Activated CD4-positive, alpha-beta memory T cell treated with anti-CD3 and anti-CD28 coated beads, Interleukin-2, amount 10 ng/mL, durations not matched to agents 7 days and 5 days (primary cell): Measurements from ENCODE around the gene RGS9. TPM values are rescaled to one million over a fixed set of nuclear protein-coding genes. Genes with fewer than 3 reads are reported as not detected.

Source experiments
- CTCF ChIA-PET: fragments of 350-600 bp; sonication (Branson Sonifier 250); formaldehyde crosslinking; loops from one replicate; lab custom pipeline; 2021; ENCODE audit warnings: antibody characterized with exemption, inconsistent platforms; lab: Charles Lee
- POLR2A ChIA-PET: fragments of 350-600 bp; sonication (Branson Sonifier 250); formaldehyde crosslinking; loops from one replicate; lab custom pipeline; 2021; ENCODE audit warnings: antibody characterized with exemption; lab: Charles Lee
- DNase-seq: peaks from one replicate; pipeline ENCODE4 v3.0.0-alpha.2; 2020
- H3K27ac Mint-ChIP-seq: one replicate; pipeline ENCODE4 v1.8.0; 2021; ENCODE audit warnings: mild to moderate bottlenecking, mixed read lengths
- H3K27me3 Mint-ChIP-seq: one replicate; pipeline ENCODE4 v1.8.0; 2021; ENCODE audit warnings: mixed read lengths
- H3K36me3 Mint-ChIP-seq: one replicate; pipeline ENCODE4 v1.8.0; 2021; ENCODE audit warnings: low read depth, mixed read lengths
- H3K4me1 Mint-ChIP-seq: one replicate; pipeline ENCODE4 v1.8.0; 2021; ENCODE audit warnings: mixed read lengths
- H3K4me3 Mint-ChIP-seq: one replicate; pipeline ENCODE4 v1.8.0; 2021; ENCODE audit warnings: mild to moderate bottlenecking, mixed read lengths
- H3K9me3 Mint-ChIP-seq: one replicate; pipeline ENCODE4 v1.8.0; 2021; ENCODE audit warnings: mixed read lengths
- total RNA-seq, 2 experiments: library from RNA; stranded (reverse); gene quantifications; one replicate each; pipeline ENCODE4 v1.2.3, GENCODE V29; 2021

The RGS9 gene
- total RNA-seq, 2 experiments from 2014 or later: 30.4 to 31.2 TPM

DNA sequence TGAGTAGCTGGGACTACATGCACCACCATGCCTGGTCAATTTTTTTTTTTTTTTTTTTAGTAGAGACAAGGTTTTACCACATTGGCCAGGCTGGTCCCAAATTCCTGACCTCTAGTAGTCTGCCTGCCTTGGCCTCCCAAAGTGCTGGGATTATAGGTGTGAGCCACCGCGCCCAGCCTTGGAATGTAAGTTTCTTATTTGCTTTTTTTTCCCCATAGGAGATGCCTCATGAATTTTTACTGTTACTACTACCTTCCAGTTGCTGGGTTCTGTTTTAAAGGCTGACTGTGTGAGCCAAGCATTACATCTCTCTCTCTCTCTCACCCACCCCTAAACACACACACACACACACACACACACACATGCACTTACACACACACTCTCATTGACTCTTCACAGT lies 112.6 kb downstream of the RGS9 start:
- no peaks in the 10 kb centered on the region for H3K36me3 Mint-ChIP-seq
- DNase-seq: no peak
- H3K4me3 Mint-ChIP-seq: no peak overlapping the region
- H3K27ac Mint-ChIP-seq: no peak overlapping the region
- ChIA-PET POLR2A (no interaction called here), CTCF (interaction anchor here (0.7 to 1.1 kb wide), 2 partner anchors 18 to 290 kb away, joined by 3 read pairs; no protein-coding TSS in a partner anchor)
- H3K9me3 Mint-ChIP-seq: no peaks in the 10 kb centered on the region
- H3K27me3 Mint-ChIP-seq: peaks cover 62% of the 10 kb centered on the region
- H3K4me1 Mint-ChIP-seq: no peaks in the 10 kb centered on the region

DNA sequence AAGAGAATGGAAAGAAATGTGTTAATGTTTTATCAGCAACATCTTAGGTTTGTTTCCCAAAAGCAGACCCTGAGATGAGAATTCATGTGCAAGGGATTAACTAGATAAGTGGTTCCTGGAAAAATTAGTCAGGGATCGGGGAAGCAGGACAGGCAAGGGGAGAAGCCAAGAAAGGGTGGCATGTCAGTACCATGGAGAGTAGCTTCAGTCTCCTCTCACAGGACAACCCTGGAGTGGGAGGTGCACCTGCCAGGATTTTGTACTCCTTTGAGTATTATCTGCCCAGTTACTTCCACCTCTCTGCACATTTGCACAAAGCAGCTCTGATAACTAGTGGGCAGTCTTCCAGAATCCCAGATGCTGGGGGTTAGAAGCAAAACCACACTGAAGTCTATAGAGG lies 117.0 kb downstream of the RGS9 start:
- CTCF ChIA-PET: interaction anchor here (1.1 kb wide), 1 partner anchor 41 kb away, joined by 3 read pairs; no protein-coding TSS in a partner anchor
- Mint-ChIP-seq H3K27me3 (peaks cover 39% of the 10 kb centered on the region), H3K36me3 (no peaks in the 10 kb centered on the region), H3K4me3 (no peak overlapping the region), H3K27ac (no peak overlapping the region), H3K4me1 (no peaks in the 10 kb centered on the region), H3K9me3 (peaks cover 6% of the 10 kb centered on the region)
- POLR2A ChIA-PET: no interaction called here
- no peak for DNase-seq

DNA sequence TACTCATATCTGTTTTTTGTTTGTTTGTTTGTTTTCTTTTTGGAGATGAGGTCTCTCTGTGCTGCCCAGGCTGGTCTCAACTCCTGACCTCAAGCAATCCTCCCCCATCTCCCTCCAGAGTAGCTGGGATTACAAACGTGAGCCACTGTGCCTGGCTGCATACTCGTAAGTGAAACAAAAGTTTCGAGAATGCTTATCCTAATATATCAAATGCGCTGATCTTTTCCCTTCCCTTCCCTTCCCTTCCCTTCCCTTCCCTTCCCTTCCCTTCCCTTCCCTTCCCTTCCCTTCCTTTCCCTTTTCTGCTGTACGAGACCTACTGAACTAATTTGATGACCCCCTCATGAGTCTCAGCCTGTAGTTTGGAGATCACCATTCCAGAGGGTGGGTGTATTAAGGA lies 122.1 kb downstream of the RGS9 start:
- no peaks in the 10 kb centered on the region for H3K36me3 Mint-ChIP-seq
- no peak for DNase-seq
- POLR2A ChIA-PET: no interaction called here
- CTCF ChIA-PET: no interaction called here
- H3K4me3 Mint-ChIP-seq: no peak overlapping the region
- H3K27ac Mint-ChIP-seq: no peak overlapping the region
- peaks cover 29% of the 10 kb centered on the region for H3K4me1 Mint-ChIP-seq
- H3K9me3 Mint-ChIP-seq: peaks cover 6% of the 10 kb centered on the region
- H3K27me3 Mint-ChIP-seq: peaks cover 10% of the 10 kb centered on the region

DNA sequence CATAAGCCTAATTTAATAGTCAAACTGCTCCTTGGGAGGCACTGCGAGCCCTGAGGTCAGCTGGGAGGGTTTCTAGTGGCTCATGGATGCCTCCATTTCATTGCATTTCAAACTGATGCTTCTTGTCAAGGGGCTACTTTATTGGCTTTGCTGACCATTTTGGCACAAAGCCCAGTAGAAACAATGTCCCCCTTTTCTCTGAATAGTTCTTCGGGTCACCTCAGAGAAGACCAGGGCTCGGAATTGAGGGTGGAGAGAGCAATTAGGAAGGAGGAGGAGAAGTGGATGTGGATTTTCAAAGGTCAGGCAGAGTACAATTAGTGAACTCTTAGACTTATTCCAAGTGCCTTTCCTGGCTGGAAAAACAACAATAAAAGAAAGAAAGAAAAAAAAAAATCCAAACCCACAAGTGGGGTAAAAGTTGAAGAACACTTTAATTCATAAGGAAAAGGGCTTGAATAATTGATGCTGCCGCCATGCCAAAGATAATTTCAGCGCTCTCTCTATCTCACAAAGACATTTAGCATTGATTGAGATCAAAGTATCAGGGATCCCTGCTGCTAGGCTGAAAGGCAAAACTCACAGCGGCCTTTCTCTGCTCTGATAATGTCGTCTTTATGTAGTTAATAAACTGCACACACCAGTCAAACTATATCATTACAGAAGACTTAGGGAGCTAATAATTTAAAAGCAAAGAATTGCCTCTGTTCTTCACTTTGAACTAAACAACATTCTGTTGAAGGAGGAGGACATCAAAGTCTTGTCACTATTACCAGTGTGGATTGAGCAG lies 122.7 kb downstream of the RGS9 start:
- no peak overlapping the region for H3K4me3 Mint-ChIP-seq
- peaks cover 7% of the 10 kb centered on the region for H3K27me3 Mint-ChIP-seq
- no peaks in the 10 kb centered on the region for H3K36me3 Mint-ChIP-seq
- peaks cover 32% of the 10 kb centered on the region for H3K4me1 Mint-ChIP-seq
- ChIA-PET POLR2A (no interaction called here), CTCF (interaction anchor here (1.6 kb wide), 1 partner anchor 28 kb away, joined by 5 read pairs; no protein-coding TSS in a partner anchor)
- no peak overlapping the region for H3K27ac Mint-ChIP-seq
- peaks cover 6% of the 10 kb centered on the region for H3K9me3 Mint-ChIP-seq
- no peak for DNase-seq

DNA sequence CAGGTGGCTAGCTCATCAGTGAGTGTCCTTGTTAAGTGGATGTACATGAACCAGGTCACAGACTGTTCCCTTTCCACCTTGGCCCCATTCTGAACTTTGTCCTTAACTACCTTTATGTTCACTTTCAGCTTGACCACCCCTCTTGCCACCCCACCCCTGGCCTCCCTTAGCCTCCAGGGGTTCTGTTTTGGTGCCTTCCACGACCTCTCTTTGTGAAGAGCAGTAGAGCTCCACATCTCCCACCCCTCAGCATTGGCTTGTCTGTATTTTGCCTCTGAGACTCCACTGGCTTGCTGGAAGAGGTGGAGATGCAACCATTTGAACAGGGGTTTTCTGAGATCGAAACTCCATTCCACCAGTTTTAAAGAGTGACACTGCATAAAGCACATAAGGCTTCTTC lies 123.5 kb downstream of the RGS9 start:
- H3K27ac Mint-ChIP-seq: no peak overlapping the region

DNA sequence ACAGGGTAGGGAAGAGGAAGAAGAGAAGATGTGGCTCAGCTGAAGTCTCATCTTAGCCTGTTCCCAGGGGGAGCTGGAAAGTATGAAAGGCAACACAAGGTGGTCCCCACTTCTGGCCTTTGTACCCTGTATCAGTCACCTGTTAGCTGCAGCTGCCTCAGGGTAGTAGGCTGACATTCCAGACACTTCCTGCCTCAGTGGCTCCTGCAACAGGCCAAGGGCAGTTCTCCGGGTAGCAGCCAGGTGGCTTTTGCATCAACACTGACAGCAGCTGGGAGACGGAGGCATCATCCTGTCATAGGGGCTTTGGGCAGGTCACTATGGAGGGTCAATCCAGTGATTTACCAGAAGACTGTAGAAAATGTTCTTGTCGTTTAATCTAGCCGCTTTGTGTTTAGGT lies 124.0 kb downstream of the RGS9 start:
- H3K9me3 Mint-ChIP-seq: peaks cover 10% of the 10 kb centered on the region
- peaks cover 7% of the 10 kb centered on the region for H3K27me3 Mint-ChIP-seq
- peaks cover 44% of the 10 kb centered on the region for H3K4me1 Mint-ChIP-seq
- no peak for DNase-seq
- ChIA-PET CTCF (interaction anchor here (1.0 to 1.6 kb wide), 2 partner anchors 29 to 32 kb away, joined by 3 to 5 read pairs; no protein-coding TSS in a partner anchor), POLR2A (interaction anchor here (1.7 kb wide), 1 partner anchor 32 kb away, joined by 7 read pairs; no protein-coding TSS in a partner anchor)
- peaks cover 2% of the 10 kb centered on the region for H3K36me3 Mint-ChIP-seq
- no peak overlapping the region for H3K4me3 Mint-ChIP-seq
- no peak overlapping the region for H3K27ac Mint-ChIP-seq

More for the DNA sequence above, 123.5 kb downstream of the RGS9 start:
- ChIA-PET CTCF (interaction anchor here (1.6 kb wide), 1 partner anchor 29 kb away, joined by 5 read pairs; no protein-coding TSS in a partner anchor), POLR2A (no interaction called here)
- no peak overlapping the region for H3K4me3 Mint-ChIP-seq
- DNase-seq: no peak
- peaks cover 39% of the 10 kb centered on the region for H3K4me1 Mint-ChIP-seq
- peaks cover 8% of the 10 kb centered on the region for H3K9me3 Mint-ChIP-seq
- H3K36me3 Mint-ChIP-seq: peaks cover under 1% of the 10 kb centered on the region
- H3K27me3 Mint-ChIP-seq: peaks cover 7% of the 10 kb centered on the region

DNA sequence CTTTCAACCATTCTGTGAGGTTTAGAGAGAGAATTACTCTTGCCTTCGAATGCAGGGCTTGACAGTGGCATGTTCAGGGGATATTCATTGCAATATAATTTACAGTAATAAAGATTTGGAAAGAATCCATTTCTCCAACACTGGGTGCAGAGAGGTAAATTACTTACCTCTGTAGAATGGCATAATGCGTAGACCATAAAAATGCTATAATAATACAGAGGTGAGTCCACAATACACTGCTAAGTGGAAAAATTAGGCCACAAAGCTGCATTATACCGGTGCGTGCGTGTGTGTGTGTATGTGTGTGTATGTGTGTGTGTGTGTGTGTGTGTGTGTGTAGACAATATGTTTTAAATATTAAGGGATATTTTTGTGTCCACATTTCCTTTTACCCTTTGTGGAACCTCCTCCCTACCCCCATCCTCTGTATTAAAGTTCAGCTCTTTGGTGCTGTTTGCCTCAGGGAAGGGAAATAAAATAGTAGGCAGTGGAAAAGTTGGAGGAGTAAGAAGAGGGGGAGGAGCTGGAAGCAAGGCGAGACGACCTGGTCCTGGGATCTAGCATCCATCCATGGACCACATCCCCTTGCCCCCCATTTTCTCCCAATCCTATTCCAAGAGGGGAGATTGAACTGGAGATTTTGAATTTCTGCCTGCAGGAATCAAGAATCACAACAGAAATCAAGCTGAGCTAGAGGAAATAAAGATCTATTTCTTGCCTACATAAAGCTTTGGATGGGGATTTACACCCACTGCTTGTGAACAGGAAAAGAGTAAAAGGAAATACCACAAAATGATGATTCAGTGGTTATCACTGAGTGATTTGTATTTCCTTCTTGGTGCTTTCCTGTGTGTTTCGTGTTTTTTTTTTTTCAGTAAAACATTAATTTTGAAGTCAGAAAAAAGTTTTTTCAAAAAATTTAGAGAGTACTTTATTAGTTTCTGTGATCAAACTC lies 124.8 kb downstream of the RGS9 start:
- DNase-seq: no peak
- Mint-ChIP-seq H3K36me3 (peaks cover 5% of the 10 kb centered on the region), H3K27me3 (peaks cover 7% of the 10 kb centered on the region), H3K4me1 (peaks cover 44% of the 10 kb centered on the region), H3K27ac (peak overlapping the region; percentile 14), H3K9me3 (peaks cover 8% of the 10 kb centered on the region), H3K4me3 (no peak overlapping the region)
- CTCF ChIA-PET: interaction anchor here (0.7 to 2.3 kb wide), 5 partner anchors 30 to 903 kb away, joined by 3 to 8 read pairs (median 4); no protein-coding TSS in a partner anchor
- POLR2A ChIA-PET: interaction anchor here (1.0 to 1.7 kb wide), 2 partner anchors 29 to 33 kb away, joined by 4 to 7 read pairs; no protein-coding TSS in a partner anchor

DNA sequence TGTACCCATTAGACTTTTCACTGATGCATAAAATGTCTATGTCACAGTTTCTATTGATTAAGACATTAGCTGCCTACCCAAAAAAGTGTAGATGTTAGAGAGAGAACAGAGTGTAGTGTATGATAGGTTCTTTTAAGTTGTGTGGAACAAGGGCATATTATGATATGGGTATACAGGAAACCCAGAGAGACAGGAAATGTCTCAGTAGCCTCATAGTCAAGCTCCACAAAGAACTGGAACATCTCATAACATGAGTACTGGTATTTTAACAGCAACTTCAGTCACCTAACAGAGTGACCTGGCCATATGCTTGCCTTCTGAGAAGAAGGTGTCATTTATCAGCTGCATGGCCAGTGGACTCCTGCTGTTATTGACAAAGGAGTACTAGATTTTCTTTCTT lies 128.1 kb downstream of the RGS9 start:
- Mint-ChIP-seq H3K4me3 (no peak overlapping the region), H3K27ac (peak overlapping the region; percentile 31), H3K9me3 (peaks cover 6% of the 10 kb centered on the region), H3K36me3 (peaks cover 5% of the 10 kb centered on the region), H3K4me1 (peaks cover 44% of the 10 kb centered on the region), H3K27me3 (peaks cover 2% of the 10 kb centered on the region)
- POLR2A ChIA-PET: no interaction called here
- CTCF ChIA-PET: interaction anchor here (0.9 kb wide), 1 partner anchor 33 kb away, joined by 3 read pairs; no protein-coding TSS in a partner anchor
- DNase-seq: no peak

DNA sequence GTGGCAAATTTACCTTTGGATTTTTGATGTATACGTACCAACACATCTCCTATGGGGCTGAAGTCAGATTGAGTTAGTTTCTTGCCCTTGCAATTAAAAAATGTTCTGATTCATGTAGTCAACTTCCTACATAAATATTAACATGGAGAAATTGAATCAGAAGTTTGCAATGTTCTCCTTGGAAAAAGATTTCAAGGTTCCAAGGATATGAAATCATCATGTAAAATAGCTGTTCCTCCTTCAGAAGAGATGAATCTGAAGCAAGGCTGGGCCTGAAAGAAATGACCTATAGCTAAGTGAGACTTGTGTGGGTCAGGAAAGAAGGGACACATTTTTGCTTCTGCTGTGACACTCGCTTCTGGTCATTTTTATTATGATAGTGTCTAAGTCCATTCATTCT lies 131.7 kb downstream of the RGS9 start:
- Mint-ChIP-seq H3K27me3 (no peaks in the 10 kb centered on the region), H3K4me1 (peaks cover 16% of the 10 kb centered on the region), H3K9me3 (peaks cover 6% of the 10 kb centered on the region), H3K27ac (no peak overlapping the region), H3K4me3 (no peak overlapping the region), H3K36me3 (peaks cover 5% of the 10 kb centered on the region)
- ChIA-PET POLR2A (interaction anchor here (0.7 kb wide), 1 partner anchor 38 kb away, joined by 3 read pairs; no protein-coding TSS in a partner anchor), CTCF (interaction anchor here (1.1 to 1.4 kb wide), 2 partner anchors 9 to 37 kb away, joined by 3 to 5 read pairs; no protein-coding TSS in a partner anchor)
- DNase-seq: no peak

DNA sequence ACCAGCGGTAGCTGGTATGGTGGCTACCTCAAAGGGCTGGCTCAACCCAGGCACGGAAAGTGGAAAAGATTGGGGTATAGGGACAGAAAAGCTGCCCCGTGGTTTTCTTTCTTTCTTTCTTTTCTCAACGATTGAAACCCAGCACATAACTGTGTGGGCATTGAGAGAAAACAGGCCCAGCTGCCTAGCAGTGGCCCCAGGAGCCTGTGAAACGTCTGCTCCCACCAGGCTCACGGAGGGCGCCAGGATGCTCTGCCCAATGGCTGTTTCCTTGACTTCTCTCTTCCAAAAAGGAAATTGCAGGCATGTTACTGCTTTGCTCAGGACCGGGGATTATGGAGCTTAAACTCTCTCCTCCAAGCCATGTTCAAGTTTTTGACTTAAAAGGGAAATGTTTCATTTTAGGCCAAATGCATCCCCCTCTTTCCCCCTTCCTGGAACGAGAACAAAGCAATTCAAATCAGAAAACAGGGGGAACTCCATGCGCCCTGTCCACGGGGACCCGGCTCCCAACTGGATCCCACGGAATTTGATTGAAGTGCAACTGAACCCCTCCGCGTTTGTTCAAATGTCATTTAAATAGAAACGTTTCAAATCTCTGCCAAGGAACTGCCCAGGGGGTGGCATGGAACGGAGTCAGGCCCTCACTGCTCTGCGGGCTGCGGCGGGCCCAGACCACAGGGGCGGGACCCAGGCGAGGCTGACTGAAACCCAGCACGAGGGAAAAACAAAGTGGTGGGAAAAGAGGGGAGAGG lies 133.5 kb downstream of the RGS9 start:
- H3K9me3 Mint-ChIP-seq: peaks cover 3% of the 10 kb centered on the region

DNA sequence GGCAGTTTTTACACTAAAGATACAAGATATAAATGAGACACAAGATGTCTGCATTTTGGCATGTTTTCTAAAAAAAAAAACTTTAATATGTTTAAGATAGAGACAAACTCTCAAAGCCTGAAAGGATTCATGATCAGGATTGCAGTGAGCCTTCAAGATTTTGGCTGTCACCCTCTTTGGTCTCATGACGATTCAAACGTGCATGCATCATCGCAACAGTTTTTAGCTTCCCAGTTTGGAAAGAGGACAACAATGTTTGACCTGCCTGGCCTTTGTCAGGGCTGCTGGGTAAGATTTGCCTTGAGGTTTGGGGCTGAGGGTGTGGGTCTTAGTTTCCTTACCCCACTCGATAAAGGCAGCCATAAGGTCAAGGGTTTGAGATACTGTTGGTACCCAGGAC lies 134.1 kb downstream of the RGS9 start:
- Mint-ChIP-seq H3K27ac (no peak overlapping the region), H3K36me3 (peaks cover 2% of the 10 kb centered on the region), H3K4me3 (no peak overlapping the region), H3K4me1 (no peaks in the 10 kb centered on the region), H3K9me3 (peaks cover 2% of the 10 kb centered on the region), H3K27me3 (peaks cover 5% of the 10 kb centered on the region)
- POLR2A ChIA-PET: interaction anchor here (0.7 kb wide), 1 partner anchor 1887 kb away, joined by 3 read pairs; no protein-coding TSS in a partner anchor
- CTCF ChIA-PET: no interaction called here
- no peak for DNase-seq

More for the DNA sequence above, 133.5 kb downstream of the RGS9 start:
- H3K27me3 Mint-ChIP-seq: peaks cover 3% of the 10 kb centered on the region
- ChIA-PET CTCF (no interaction called here), POLR2A (no interaction called here)
- H3K36me3 Mint-ChIP-seq: peaks cover 4% of the 10 kb centered on the region
- peaks cover 4% of the 10 kb centered on the region for H3K4me1 Mint-ChIP-seq
- no peak overlapping the region for H3K27ac Mint-ChIP-seq
- DNase-seq: no peak
- H3K4me3 Mint-ChIP-seq: no peak overlapping the region
